GM21423 (cell line): ENCODE results near the gene TP53I3.
A peak's percentile ranks its signal among the peaks of the same experiment; 100 is the strongest.
"Not testable (repeated sequence)": the region's sequence is repeated elsewhere in the genome, so short reads cannot be mapped to it uniquely, and the experiment has no call there.

Source experiments
- ATAC-seq: cut with Tn5 transposase; IDR thresholded peaks from one replicate; pipeline ENCODE4 v1.9.1; 2021; ENCODE audit warnings: mild to moderate bottlenecking, moderate library complexity; ENCODE audit not compliant: unreplicated experiment

The TP53I3 gene

GRCh38 chr2:24055750-24056149 lies 28.9 kb downstream of the TP53I3 start:
- no peak for ATAC-seq

GRCh38 chr2:24054366-24055010 lies 30.1 kb downstream of the TP53I3 start:
- ATAC-seq, result no peak

GRCh38 chr2:24052951-24053350 lies 31.7 kb downstream of the TP53I3 start:
- ATAC-seq, result no peak

- ATAC-seq, result no peak
These were observed 32.8 kb downstream of the TP53I3 start for GRCh38 chr2:24051833-24052232.

- no peak for ATAC-seq
These were observed 34.3 kb downstream of the TP53I3 start for GRCh38 chr2:24050041-24050979.

GRCh38 chr2:24049485-24050021 lies 35.1 kb downstream of the TP53I3 start, which contains the start of gene FKBP1B:
Gene FKBP1B (plus strand): TSS chr2:24049741. CDS start chr2:24049850, 109 bp downstream.
- no peak for ATAC-seq

- no peak for ATAC-seq
These were observed 35.7 kb downstream of the TP53I3 start for GRCh38 chr2:24048769-24049484.

- no peak for ATAC-seq
These were observed 37.0 kb downstream of the TP53I3 start for GRCh38 chr2:24047703-24048033.

- peak; percentile 100 for ATAC-seq
These were observed 37.5 kb downstream of the TP53I3 start, which contains the start of gene WDCP for GRCh38 chr2:24046930-24047702. Gene WDCP (minus strand): TSS chr2:24047391. CDS start chr2:24039494, 7,897 bp downstream.

- no peak for ATAC-seq
These were observed 38.1 kb downstream of the TP53I3 start for GRCh38 chr2:24046599-24046929.

GRCh38 chr2:24045511-24046508 lies 38.8 kb downstream of the TP53I3 start:
- ATAC-seq, result no peak

- ATAC-seq, result not testable (repeated sequence)
These were observed 41.5 kb downstream of the TP53I3 start for GRCh38 chr2:24043133-24043532.

- no peak for ATAC-seq
These were observed 44.1 kb downstream of the TP53I3 start for GRCh38 chr2:24040511-24040910.

GRCh38 chr2:24038786-24039499 lies 45.7 kb downstream of the TP53I3 start:
- ATAC-seq, result no peak
